Activated CD4-positive, alpha-beta T cell treated with anti-CD3 and anti-CD28 coated beads, Interleukin-2, Interleukin-4, amounts not matched to agents 100 ng/mL and 50 ng/mL, durations not matched to agents 16 hours and 8 hours (primary cell): Measurements from ENCODE around the gene NCOA5.
A peak's percentile ranks its signal among the peaks of the same experiment; 100 is the strongest.

Source experiments
- DNase-seq: peaks from one replicate; pipeline ENCODE4 v3.0.0-alpha.2; 2020; ENCODE audit warnings: low spot score

The NCOA5 gene

DNA sequence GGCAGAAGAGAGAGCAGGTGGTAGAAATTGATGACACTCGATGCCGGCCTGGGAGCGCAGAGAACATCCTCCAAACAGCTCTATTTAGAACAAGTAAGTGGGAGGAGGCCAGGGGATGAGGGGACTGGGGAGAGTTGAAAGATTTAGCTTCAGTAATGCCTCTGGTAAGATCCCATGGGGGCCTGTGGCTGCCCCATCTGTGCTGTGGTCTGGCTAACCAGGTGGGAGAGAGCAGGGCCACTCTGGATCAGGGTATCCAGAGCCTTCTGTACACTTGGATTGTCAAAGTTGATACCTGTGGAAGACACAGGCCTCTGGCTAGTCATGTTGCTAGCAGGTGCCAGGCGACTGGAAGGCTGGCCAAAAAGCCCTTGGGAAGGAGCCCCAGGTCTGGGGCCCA, 27.6 kb downstream of the NCOA5 start:
- no peak for DNase-seq

GRCh38 chr20:46060975-46061374, 28.8 kb downstream of the NCOA5 start:
- DNase-seq = no peak

GRCh38 chr20:46060301-46060881, 29.4 kb downstream of the NCOA5 start:
- DNase-seq = peak; percentile 40

DNA sequence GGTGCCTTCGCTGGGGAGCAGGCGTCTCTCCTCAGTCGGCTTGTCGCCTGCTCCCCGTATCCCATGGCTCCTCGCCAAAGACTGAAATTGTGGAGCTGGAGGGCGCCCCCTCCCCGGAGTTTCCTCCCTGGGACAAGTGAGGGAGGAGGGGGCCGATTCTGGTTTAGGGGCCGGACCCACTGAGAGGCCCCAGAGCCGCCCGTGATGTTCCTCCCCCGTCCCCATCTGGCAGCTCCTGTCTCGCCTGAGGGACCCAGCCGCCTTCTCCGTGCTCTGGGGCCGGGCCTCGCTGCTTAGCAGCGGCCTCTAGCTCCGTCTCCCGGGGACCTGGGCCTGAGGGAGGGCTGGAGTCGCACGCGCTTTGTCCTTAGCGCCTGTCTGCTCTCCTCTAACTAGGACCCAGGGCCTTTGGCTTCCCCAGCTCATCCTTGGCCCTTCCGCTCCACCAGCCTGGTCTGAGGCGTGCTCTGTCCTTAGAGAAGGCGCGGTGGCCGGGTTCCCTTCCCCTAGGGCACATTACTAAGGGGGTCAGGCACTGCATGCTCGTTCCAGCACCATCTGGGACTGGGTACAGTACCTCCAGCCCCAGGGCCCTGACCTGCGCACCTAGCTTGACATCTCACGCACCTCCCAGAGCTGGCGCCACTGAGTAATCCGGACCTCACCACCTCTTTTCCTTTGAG, 31.0 kb downstream of the NCOA5 start:
- DNase-seq = no peak

GRCh38 chr20:46057856-46058598, 31.7 kb downstream of the NCOA5 start:
- DNase-seq = no peak

GRCh38 chr20:46056970-46057855, 32.5 kb downstream of the NCOA5 start:
- no peak for DNase-seq

- no peak for DNase-seq
Measured at GRCh38 chr20:46056027-46056833, 33.5 kb downstream of the NCOA5 start.

- no peak for DNase-seq
Measured at GRCh38 chr20:46055269-46055668, 34.5 kb downstream of the NCOA5 start.

DNA sequence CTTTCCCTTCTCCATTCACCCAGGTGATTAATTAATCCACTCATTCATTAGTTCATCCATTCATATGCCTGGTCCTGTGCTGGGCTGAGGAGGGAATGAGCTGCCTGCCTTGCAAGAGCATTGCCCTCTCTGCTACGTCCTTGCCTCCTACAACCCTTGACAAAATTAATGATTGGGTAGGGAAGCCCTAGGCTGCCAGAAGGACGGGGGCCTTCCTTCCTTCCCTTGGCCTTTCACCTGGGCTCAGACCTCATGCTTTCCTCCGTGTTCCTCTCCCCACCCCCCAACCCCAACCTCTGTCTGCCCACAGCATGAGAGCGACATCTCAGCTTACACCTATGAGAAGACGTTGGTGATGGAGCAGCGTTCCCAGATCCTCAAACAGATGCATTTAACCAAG, 35.2 kb downstream of the NCOA5 start:
- no peak for DNase-seq

GRCh38 chr20:46053416-46053815, 36.3 kb downstream of the NCOA5 start:
- DNase-seq = no peak

- DNase-seq = no peak
Measured at GRCh38 chr20:46051556-46052308, 38.0 kb downstream of the NCOA5 start.

- DNase-seq = no peak
Measured at GRCh38 chr20:46050885-46051284, 38.9 kb downstream of the NCOA5 start.

GRCh38 chr20:46050444-46050843, 39.3 kb downstream of the NCOA5 start:
- no peak for DNase-seq

GRCh38 chr20:46049815-46050214, 39.9 kb downstream of the NCOA5 start:
- no peak for DNase-seq

- DNase-seq = no peak
Measured at GRCh38 chr20:46049190-46049589, 40.6 kb downstream of the NCOA5 start.

- DNase-seq = no peak
Measured at GRCh38 chr20:46047821-46048220, 41.9 kb downstream of the NCOA5 start.

GRCh38 chr20:46046588-46047310, 43.0 kb downstream of the NCOA5 start:
- DNase-seq = no peak

DNA sequence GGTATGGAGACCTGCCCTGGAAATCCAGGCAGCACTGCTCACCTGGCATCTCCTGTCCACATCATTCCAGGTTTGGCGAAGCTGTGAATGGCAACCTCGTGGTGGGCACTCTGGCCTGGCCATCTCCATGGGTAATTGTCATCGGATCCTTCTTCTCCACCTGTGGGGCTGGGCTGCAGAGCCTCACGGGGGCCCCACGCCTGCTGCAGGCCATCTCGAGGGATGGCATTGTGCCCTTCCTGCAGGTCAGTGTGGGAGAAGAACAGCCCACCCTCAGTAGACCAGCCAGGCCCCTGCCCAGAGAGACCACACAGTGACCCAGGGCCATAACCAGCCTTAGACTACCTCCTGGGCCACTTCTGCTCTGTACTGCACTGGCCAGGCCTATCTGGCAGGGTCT, 44.9 kb downstream of the NCOA5 start:
- DNase-seq = no peak

DNA sequence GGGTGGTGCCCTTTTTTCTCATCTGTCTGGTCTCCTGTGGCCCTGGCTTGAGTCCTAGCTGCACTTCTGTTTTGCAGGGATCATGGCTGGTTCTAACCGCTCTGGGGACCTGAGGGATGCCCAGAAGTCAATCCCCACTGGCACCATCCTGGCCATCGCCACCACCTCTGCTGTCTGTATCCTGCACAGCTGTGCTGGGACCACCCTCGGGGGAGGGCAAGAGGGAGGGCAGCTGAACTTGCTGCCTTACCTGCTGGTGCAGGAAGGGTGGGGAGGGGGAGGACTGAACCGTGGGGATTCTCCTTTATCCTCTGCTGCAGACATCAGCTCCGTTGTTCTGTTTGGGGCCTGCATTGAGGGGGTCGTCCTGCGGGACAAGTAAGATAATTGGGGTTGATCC, 46.2 kb downstream of the NCOA5 start:
- no peak for DNase-seq

DNA sequence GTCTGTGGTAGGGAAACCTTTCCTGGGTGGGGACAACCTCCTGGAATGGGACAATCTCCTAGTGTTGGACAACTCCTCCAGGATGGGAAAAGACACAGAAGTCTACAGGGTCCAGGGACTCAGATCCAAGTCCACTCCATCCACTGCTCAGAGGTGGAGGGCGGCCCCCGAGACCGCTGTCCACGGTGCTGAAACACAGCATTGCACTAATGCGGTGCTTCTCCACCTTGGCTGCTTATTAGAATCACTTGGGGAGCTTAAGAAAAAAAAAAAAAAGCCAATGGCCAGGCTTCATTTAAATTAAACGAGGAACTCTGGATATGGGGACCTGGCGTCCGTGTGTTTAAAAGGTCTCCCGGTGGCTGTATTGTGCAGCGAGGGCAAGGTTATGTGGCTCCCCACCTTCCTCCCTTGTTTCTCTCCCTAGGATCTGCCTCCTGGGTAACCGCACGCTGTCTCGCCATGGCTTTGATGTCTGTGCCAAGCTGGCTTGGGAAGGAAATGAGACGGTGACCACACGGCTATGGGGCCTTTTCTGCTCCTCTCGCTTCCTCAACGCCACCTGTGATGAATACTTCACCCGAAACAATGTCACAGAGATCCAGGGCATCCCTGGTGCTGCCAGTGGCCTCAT, 48.7 kb downstream of the NCOA5 start:
- peak; percentile 30 for DNase-seq
